ENCODE measurements around the gene UBXN10.

DNA sequence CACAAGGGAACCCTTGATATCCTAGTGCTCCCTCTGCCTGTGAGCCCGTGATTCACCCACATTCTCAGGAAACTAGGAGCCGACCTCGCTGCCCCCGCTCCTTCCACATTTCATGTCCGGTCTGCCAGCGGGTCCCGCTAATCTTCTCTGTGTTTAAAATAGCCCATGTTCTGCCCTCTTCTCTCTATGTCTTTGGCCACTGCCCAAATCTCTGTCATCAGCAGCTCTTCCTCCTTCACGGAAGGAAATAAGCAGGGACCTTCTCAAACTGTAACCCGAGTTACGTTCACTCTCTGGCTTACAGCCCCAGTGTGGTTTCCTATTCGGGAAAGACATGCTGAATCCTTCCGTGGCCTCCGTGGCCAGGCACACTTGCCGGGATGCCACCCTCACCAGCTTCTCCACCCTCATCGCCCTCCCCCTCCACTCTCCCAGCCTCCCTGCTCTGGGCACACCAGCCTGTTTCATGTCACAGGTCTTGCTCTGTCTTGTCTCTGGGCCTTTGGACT, 21.1 kb upstream of the UBXN10 start:
- TF ChIP-seq POLR2A (IDR thresholded peaks at IDR 0.05; ENCODE audit: low read length) (no peak), GATA1 (IDR thresholded peaks at IDR 0.05; ENCODE audit: low read depth, low read length) (no peak)

Data from erythroblast (primary cell).